SH-SY5Y (cell line): ENCODE results near the gene HRH1.

Source experiments
- GATA2 ChIP-seq: IDR thresholded peaks from 2 replicates; pipeline ENCODE4 v1.6.1; 2011; ENCODE audit warnings: mild to moderate bottlenecking, low read depth, low read length
- GATA3 ChIP-seq: IDR thresholded peaks from 2 replicates; pipeline ENCODE4 v1.6.1; 2011; ENCODE audit warnings: low read depth, mild to moderate bottlenecking, low read length, moderate library complexity

DNA sequence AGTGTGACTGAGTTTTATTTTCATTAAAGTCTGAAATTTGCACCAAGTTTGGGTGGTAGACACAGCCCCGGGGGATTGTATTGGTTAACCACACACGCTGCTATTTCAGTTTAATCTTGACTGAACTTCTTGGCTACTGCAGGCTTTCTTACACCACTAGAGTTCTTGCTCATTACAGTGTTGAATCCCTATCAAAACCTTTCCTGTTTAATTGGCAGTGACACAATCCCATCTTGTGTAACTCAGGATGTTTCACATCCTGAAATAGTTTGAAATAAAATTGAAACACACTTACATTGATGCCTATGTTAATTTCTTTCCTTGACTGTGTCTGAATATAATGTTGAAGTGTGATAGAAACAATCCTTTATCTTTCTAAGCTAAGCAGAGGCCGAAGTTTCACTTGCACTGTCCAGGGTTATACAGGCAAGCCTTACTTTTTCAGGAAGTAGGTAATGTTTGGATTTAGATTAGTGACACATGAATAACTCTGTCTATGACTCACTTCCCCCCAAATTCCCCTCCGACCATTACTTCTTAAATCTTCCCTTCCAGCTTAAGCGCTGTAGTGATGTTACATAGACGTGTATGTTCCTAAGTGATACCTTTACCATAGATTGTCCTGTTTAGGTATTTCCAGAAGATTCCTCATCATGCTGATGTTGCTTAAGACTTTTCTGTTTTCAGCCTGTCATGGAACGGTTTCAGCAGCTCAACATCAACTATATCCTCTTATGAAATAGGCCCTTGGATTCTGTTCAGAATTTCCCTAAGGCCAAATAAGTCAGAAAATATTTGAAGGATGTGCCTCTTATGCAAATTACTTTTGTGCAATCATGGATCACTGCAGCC, 134.7 kb downstream of the HRH1 start:
- TF ChIP-seq GATA3, result no peak
- TF ChIP-seq GATA2, result no peak
